OCI-LY1 (cell line): ENCODE data around the gene RTF2.

ENCODE experiments used
- H2AFZ ChIP-seq: fragments of 200-600 bp; sonication (generic), shearing (Covaris generic); 2 replicates; pipeline ENCODE4 v1.6.0; 2014; ENCODE audit warnings: antibody characterized with exemption, mild to moderate bottlenecking, low read length
- H3F3A ChIP-seq: fragments of 200-600 bp; sonication (generic), shearing (Covaris generic); 2 replicates; pipeline ENCODE4 v1.6.0; 2014; ENCODE audit warnings: mild to moderate bottlenecking, antibody characterized with exemption, low read length, moderate library complexity; ENCODE audit not compliant: insufficient read depth
- H3K27ac ChIP-seq: fragments of 200-600 bp; sonication (generic); 2 replicates; pipeline ENCODE4 v1.5.1; 2014; ENCODE audit warnings: low read length, mixed run types, mild to moderate bottlenecking, low read depth; ENCODE audit not compliant: poor library complexity, severe bottlenecking
- H3K27me3 ChIP-seq: fragments of 200-600 bp; sonication (generic); 2 replicates; pipeline ENCODE4 v1.6.0; 2014; ENCODE audit warnings: antibody characterized with exemption, mild to moderate bottlenecking, low read length, moderate library complexity; ENCODE audit not compliant: insufficient read depth
- H3K36me3 ChIP-seq: fragments of 200-600 bp; sonication (generic); 2 replicates; pipeline ENCODE4 v1.6.1; 2014; ENCODE audit warnings: mild to moderate bottlenecking, antibody characterized with exemption, low read length, moderate library complexity, mixed read lengths; ENCODE audit not compliant: insufficient read depth
- H3K4me1 ChIP-seq: fragments of 200-600 bp; sonication (generic); 2 replicates; pipeline ENCODE4 v1.5.1; 2014; ENCODE audit warnings: mild to moderate bottlenecking, low read length, moderate library complexity; ENCODE audit not compliant: insufficient read depth, severe bottlenecking
- H3K4me2 ChIP-seq: fragments of 200-600 bp; sonication (generic), shearing (Covaris generic); 2 replicates; pipeline ENCODE4 v1.6.1; 2014; ENCODE audit warnings: low read length
- H3K4me3 ChIP-seq: fragments of 200-600 bp; sonication (generic); 2 replicates; pipeline ENCODE4 v1.5.1; 2014; ENCODE audit warnings: low read length, low read depth, mild to moderate bottlenecking, mixed read lengths; ENCODE audit not compliant: poor library complexity, severe bottlenecking
- H3K79me2 ChIP-seq: fragments of 200-600 bp; shearing (Covaris generic); 2 replicates; pipeline ENCODE4 v1.6.1; 2016; ENCODE audit warnings: mixed run types, low read length, mixed read lengths; ENCODE audit not compliant: insufficient read depth
- H3K9ac ChIP-seq: fragments of 200-600 bp; sonication (generic), shearing (Covaris generic); 2 replicates; pipeline ENCODE4 v1.6.1; 2014; ENCODE audit warnings: mild to moderate bottlenecking, low read length, mixed read lengths
- H3K9me2 ChIP-seq: fragments of 200-600 bp; sonication (generic), shearing (Covaris generic); 2 replicates; pipeline ENCODE4 v1.6.1; 2014; ENCODE audit warnings: low read depth, mild to moderate bottlenecking, low read length, mixed read lengths
- H3K9me3 ChIP-seq: fragments of 200-600 bp; shearing (Covaris generic); 2 replicates; pipeline ENCODE4 v1.6.1; 2014; ENCODE audit warnings: low read length, mixed read lengths
- H4K20me1 ChIP-seq: fragments of 200-600 bp; sonication (generic), shearing (Covaris generic); 2 replicates; pipeline ENCODE4 v1.6.0; 2016; ENCODE audit warnings: mild to moderate bottlenecking, low read length; ENCODE audit not compliant: insufficient read depth
- EZH2 ChIP-seq: fragments of 200-600 bp; sonication (generic), shearing (Covaris generic); IDR thresholded peaks from 2 replicates; pipeline ENCODE4 v1.8.0; 2017; ENCODE audit warnings: borderline replicate concordance, mixed run types, mild to moderate bottlenecking, antibody characterized with exemption, low read length, moderate library complexity, mixed read lengths
- TF ChIP-seq, protein P1 (sequence below): fragments of 200-600 bp; sonication (generic), shearing (Covaris generic); IDR thresholded peaks from 2 replicates; pipeline ENCODE4 v1.5.1; 2017; ENCODE audit warnings: mild to moderate bottlenecking, antibody characterized with exemption, low read length, moderate library complexity, mixed read lengths

RTF2 gene

DNA sequence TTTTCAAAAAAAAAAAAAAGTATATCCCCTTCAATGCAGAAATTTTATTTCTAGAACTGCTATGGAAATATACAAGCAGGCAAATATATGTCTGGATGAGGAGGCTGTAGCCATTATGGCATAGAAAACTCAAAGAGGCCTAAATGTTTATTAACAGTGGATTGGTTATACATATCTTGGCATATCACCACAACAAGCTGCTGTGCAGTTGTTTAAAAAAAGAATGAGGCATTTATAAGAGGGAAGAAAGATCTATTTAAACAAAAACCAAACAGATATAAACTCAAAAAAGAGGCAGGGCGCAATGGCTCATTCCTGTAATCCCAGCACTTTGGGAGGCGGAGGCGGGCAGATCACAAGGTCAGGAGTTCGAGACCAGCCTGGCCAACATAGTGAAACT lies 30.1 kb upstream of the RTF2 start:
- no peaks in the 10 kb centered on the region for H3K79me2 ChIP-seq
- no peaks in the 10 kb centered on the region for H3K4me1 ChIP-seq
- no peak overlapping the region for H3K4me2 ChIP-seq
- H4K20me1 ChIP-seq, result no peaks in the 10 kb centered on the region
- H3K9me2 ChIP-seq, result no peaks in the 10 kb centered on the region
- no peaks in the 10 kb centered on the region for H3K27me3 ChIP-seq
- TF ChIP-seq, protein P1, sequence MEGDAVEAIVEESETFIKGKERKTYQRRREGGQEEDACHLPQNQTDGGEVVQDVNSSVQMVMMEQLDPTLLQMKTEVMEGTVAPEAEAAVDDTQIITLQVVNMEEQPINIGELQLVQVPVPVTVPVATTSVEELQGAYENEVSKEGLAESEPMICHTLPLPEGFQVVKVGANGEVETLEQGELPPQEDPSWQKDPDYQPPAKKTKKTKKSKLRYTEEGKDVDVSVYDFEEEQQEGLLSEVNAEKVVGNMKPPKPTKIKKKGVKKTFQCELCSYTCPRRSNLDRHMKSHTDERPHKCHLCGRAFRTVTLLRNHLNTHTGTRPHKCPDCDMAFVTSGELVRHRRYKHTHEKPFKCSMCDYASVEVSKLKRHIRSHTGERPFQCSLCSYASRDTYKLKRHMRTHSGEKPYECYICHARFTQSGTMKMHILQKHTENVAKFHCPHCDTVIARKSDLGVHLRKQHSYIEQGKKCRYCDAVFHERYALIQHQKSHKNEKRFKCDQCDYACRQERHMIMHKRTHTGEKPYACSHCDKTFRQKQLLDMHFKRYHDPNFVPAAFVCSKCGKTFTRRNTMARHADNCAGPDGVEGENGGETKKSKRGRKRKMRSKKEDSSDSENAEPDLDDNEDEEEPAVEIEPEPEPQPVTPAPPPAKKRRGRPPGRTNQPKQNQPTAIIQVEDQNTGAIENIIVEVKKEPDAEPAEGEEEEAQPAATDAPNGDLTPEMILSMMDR, result no peak
- TF ChIP-seq EZH2, result no peak
- no peak overlapping the region for H2AFZ ChIP-seq
- H3K27ac ChIP-seq, result no peak overlapping the region
- no peak overlapping the region for H3K4me3 ChIP-seq
- no peak overlapping the region for H3K9ac ChIP-seq
- H3F3A ChIP-seq, result no peaks in the 10 kb centered on the region
- no peaks in the 10 kb centered on the region for H3K36me3 ChIP-seq
- H3K9me3 ChIP-seq, result no peaks in the 10 kb centered on the region

DNA sequence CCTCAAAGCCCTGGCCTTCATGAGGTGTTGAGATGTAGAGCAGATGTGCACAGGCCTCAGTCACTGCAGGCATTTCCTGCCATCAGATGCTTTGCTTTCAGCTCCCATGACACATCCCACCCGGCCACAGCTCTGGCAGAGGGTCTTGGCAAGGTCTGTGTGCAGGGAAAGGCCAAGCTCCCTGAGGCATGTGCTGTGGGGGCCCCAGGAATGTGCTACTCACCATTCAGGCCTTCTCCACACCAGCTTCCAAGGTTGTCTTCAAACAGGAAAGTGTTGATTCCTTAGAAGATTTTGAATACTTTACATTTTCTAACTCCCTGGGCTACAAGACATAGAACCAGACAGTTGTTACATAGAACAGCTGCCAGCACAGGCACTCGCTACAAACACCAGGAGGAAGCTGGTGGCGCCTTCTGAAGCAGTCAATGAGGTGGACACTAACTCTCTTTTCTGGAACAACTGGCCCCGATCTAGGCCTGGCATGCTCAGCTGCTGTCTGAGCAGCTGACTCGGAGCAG lies 28.6 kb upstream of the RTF2 start:
- H3K4me1 ChIP-seq, result no peaks in the 10 kb centered on the region
- TF ChIP-seq EZH2, result no peak
- TF ChIP-seq, protein P1, result no peak
- no peaks in the 10 kb centered on the region for H3K27me3 ChIP-seq
- no peaks in the 10 kb centered on the region for H3K36me3 ChIP-seq
- no peak overlapping the region for H3K4me3 ChIP-seq
- no peaks in the 10 kb centered on the region for H3K9me2 ChIP-seq
- H3K9me3 ChIP-seq, result no peaks in the 10 kb centered on the region
- no peak overlapping the region for H2AFZ ChIP-seq
- no peak overlapping the region for H3K4me2 ChIP-seq
- no peaks in the 10 kb centered on the region for H4K20me1 ChIP-seq
- no peak overlapping the region for H3K9ac ChIP-seq
- no peak overlapping the region for H3K27ac ChIP-seq
- H3K79me2 ChIP-seq, result no peaks in the 10 kb centered on the region
- no peaks in the 10 kb centered on the region for H3F3A ChIP-seq

DNA sequence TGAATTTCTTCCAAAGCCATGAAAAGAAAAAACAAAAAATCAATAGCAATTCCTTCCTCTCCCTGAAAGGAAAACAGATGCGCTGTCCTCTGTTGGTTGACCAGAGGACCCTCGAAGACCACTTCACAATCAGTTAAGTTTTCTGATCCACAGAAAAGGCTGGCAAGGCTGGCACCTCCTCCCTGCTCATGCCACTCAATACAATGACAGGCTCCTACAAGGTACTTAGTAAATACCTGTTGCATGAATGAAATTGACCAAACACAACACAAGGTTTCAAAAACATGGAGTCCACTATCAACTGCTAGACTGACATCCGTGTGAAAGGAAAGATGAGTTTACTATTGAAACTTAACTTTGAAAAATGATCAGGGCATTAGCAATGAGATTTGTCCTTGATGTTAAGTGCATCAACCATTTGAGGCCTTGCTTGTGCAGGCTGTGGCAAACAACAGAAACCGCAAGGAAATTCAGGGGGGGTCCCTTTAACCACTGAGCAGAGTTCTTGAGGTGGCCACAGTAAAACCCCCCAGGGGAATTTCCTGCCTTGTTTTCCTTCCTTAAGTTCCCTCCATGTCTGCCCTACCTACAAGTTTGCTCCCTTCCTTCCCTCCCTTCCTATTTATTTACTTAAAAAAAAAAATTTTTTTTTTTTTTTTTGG lies 27.9 kb upstream of the RTF2 start:
- no peak for TF ChIP-seq EZH2
- TF ChIP-seq, protein P1, result no peak
- Histone ChIP-seq H3K4me2 (no peak overlapping the region), H3K27ac (no peak overlapping the region)

More for the DNA sequence above, 27.9 kb upstream of the RTF2 start:
- Histone ChIP-seq H3K27me3 (no peaks in the 10 kb centered on the region), H3F3A (no peaks in the 10 kb centered on the region), H3K9ac (no peak overlapping the region), H2AFZ (no peak overlapping the region), H3K9me3 (no peaks in the 10 kb centered on the region), H3K4me3 (no peak overlapping the region), H3K9me2 (no peaks in the 10 kb centered on the region), H3K36me3 (no peaks in the 10 kb centered on the region), H3K79me2 (no peaks in the 10 kb centered on the region), H4K20me1 (no peaks in the 10 kb centered on the region), H3K4me1 (no peaks in the 10 kb centered on the region)
